NCI-H748 treated with DMSO at 0.1 percent for 48 hours (cell line): ENCODE results near the gene SPTBN5.

Experiments used
- DNase-seq: peaks from one replicate; lab custom pipeline; 2025; lab: John Stamatoyannopoulos, UW

The SPTBN5 gene

GRCh38 chr15:41903782-41904181 lies 9.9 kb upstream of the SPTBN5 start:
- DNase-seq, result no peak

- no peak for DNase-seq
These were observed 7.6 kb upstream of the SPTBN5 start for GRCh38 chr15:41901431-41901830.

GRCh38 chr15:41900526-41901380 lies 6.9 kb upstream of the SPTBN5 start:
- no peak for DNase-seq

- no peak for DNase-seq
These were observed 6.1 kb upstream of the SPTBN5 start for GRCh38 chr15:41899854-41900442.

GRCh38 chr15:41897363-41897799 lies 3.5 kb upstream of the SPTBN5 start:
- DNase-seq, result no peak

- DNase-seq, result no peak
These were observed 2.7 kb upstream of the SPTBN5 start for GRCh38 chr15:41896566-41896965.

- DNase-seq, result no peak
These were observed 2.1 kb upstream of the SPTBN5 start for GRCh38 chr15:41895957-41896356.

- no peak for DNase-seq
These were observed 1.6 kb upstream of the SPTBN5 start for GRCh38 chr15:41895491-41895890.

- DNase-seq, result no peak
These were observed 1.1 kb upstream of the SPTBN5 start for GRCh38 chr15:41894791-41895463.

GRCh38 chr15:41894251-41894790 lies 468 bp upstream of the SPTBN5 start:
- DNase-seq, result no peak

- no peak for DNase-seq
These were observed 1.0 kb downstream of the SPTBN5 start for GRCh38 chr15:41892621-41893421.

- no peak for DNase-seq
These were observed 1.9 kb downstream of the SPTBN5 start for GRCh38 chr15:41891946-41892345.

GRCh38 chr15:41891226-41891625 lies 2.6 kb downstream of the SPTBN5 start:
- DNase-seq, result no peak

- no peak for DNase-seq
These were observed 3.7 kb downstream of the SPTBN5 start for GRCh38 chr15:41890050-41890690.

- no peak for DNase-seq
These were observed 5.1 kb downstream of the SPTBN5 start for GRCh38 chr15:41888662-41889253.

- no peak for DNase-seq
These were observed 6.0 kb downstream of the SPTBN5 start for GRCh38 chr15:41887893-41888292.

- no peak for DNase-seq
These were observed 6.7 kb downstream of the SPTBN5 start for GRCh38 chr15:41887161-41887560.

GRCh38 chr15:41886741-41887140 lies 7.1 kb downstream of the SPTBN5 start:
- DNase-seq, result no peak

- no peak for DNase-seq
These were observed 8.0 kb downstream of the SPTBN5 start for GRCh38 chr15:41885841-41886240.

GRCh38 chr15:41885321-41885720 lies 8.5 kb downstream of the SPTBN5 start:
- DNase-seq, result no peak

GRCh38 chr15:41884458-41884857 lies 9.4 kb downstream of the SPTBN5 start:
- no peak for DNase-seq
